Mesodermal cell (in vitro differentiated cells): Measurements from ENCODE around the gene SORCS2.

ENCODE experiments used
- H3K27ac ChIP-seq: 2 replicates; pipeline ENCODE4 v1.7.0; 2013; ENCODE audit warnings: mild to moderate bottlenecking, low read depth, low read length, moderate library complexity; ENCODE audit not compliant: severe bottlenecking
- H3K36me3 ChIP-seq: 2 replicates; pipeline ENCODE4 v1.7.1; 2013; ENCODE audit warnings: mild to moderate bottlenecking, low read length, moderate library complexity; ENCODE audit not compliant: control insufficient read depth, insufficient read depth
- H3K4me1 ChIP-seq: one replicate; pipeline ENCODE4 v1.7.1; 2013; ENCODE audit warnings: mild to moderate bottlenecking, low read length; ENCODE audit not compliant: insufficient read depth, control insufficient read depth, poor library complexity, severe bottlenecking
- H3K4me3 ChIP-seq: 2 replicates; pipeline ENCODE4 v1.7.0; 2013; ENCODE audit warnings: low read length, control low read depth, mild to moderate bottlenecking; ENCODE audit not compliant: insufficient read depth, poor library complexity, severe bottlenecking; ENCODE audit errors: extremely low read depth
- H3K9me3 ChIP-seq: 2 replicates; pipeline ENCODE4 v1.7.1; 2013; ENCODE audit warnings: mild to moderate bottlenecking, low read length, moderate library complexity; ENCODE audit not compliant: control insufficient read depth
- WGBS, 2 experiments: methylation state at CpG; one replicate each; pipeline ENCODE4 v1.1.5; 2013; ENCODE audit warnings: missing lambda C conversion rate in 2 of 2; ENCODE audit not compliant: insufficient coverage in 2 of 2; 5-methylcytosine and 5-hydroxymethylcytosine counted together

SORCS2 gene

DNA sequence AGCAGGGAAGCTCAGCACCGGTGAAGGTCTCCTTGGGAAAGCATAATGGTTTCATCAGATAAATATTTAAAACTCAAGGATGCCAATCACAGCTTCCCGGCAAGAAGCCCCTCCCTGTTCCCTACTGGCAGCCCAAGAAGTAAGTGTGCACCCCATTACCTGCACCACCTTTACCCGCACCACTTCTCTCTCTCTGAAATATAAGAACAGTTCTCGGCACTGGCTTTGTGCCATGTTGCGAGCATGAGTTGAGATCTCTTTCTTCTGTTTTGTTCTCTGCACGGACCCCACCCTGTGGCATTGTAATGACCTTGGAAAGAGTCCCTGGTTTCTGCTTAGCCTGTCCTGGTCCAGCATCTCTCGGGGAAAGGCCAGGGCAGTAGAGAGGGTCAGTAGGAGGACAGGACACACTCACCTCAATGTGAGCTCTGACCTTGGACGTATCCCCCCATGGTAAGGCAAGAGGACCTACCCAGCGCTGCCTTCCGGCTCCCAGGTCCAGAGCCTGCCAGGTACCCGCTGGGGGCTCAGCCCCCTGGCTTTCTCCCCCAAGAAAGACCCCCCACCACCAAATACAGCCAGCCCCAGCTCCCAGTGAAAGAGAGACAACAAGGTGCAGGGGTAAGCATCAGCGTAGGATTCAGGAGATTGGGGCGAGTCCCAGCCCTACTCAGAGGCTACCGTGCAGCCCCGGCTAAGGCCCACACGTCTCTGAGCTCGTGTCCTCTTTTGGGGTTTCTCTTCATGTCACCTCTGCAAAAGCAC lies 161.7 kb downstream of the SORCS2 start:
- H3K4me1 ChIP-seq, result peaks cover 10% of the 10 kb centered on the region
- H3K4me3 ChIP-seq, result no peak overlapping the region
- H3K9me3 ChIP-seq, result no peaks in the 10 kb centered on the region
- H3K36me3 ChIP-seq, result no peaks in the 10 kb centered on the region
- WGBS, 2 experiments, result 91 to 92% methylated on average over 12 to 13 of the region's 17 CpGs
- H3K27ac ChIP-seq, result no peak overlapping the region

- no peak overlapping the region for H3K27ac ChIP-seq
- no peak overlapping the region for H3K4me3 ChIP-seq
- H3K4me1 ChIP-seq, result peaks cover 10% of the 10 kb centered on the region
- 88 to 94% methylated on average over 4 to 5 of the region's 5 CpGs for WGBS, 2 experiments
- no peaks in the 10 kb centered on the region for H3K36me3 ChIP-seq
- no peaks in the 10 kb centered on the region for H3K9me3 ChIP-seq
These were observed 162.6 kb downstream of the SORCS2 start for GRCh38 chr4:7354927-7355326.

GRCh38 chr4:7355795-7356194 lies 163.5 kb downstream of the SORCS2 start:
- Histone ChIP-seq H3K27ac (no peak overlapping the region), H3K4me1 (peaks cover 10% of the 10 kb centered on the region), H3K9me3 (no peaks in the 10 kb centered on the region), H3K4me3 (no peak overlapping the region), H3K36me3 (no peaks in the 10 kb centered on the region)
- 93 to 97% methylated on average over 3 of the region's 3 CpGs for WGBS, 2 experiments

DNA sequence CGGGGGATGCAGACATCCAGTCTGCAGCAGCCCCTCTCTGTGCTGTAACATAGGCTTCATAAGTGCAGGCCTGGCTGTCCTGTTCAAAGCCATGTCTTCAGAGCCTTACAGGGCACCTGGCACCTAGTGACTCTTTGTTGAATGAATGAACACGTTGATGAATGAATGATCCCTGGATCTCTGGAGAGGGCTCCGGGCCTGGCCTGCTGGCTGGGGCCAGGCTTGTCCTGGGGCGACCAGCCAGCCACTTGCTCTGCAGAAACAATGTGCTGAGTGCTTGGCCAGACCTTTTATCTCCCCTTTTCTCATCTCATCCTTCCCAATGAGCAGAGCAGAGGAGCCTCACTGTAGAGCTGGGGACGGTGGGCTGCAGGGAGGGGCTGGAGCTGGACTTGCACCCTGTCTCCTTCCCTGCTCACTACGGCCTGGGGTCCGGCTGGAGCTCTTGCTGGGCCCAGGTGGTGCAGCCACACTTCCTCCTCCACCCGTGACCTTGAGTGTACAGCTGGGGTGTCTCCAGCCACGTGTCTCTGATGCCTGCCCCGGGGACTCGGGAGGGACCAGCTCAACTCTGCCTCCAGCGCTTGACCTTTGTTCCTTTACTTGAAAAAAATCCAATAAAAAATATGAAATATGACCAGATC lies 164.5 kb downstream of the SORCS2 start:
- H3K27ac ChIP-seq, result no peak overlapping the region
- H3K9me3 ChIP-seq, result no peaks in the 10 kb centered on the region
- WGBS, 2 experiments, result 94% methylated on average over 10 to 11 of the region's 12 CpGs
- peaks cover 10% of the 10 kb centered on the region for H3K4me1 ChIP-seq
- H3K4me3 ChIP-seq, result no peak overlapping the region
- no peaks in the 10 kb centered on the region for H3K36me3 ChIP-seq

DNA sequence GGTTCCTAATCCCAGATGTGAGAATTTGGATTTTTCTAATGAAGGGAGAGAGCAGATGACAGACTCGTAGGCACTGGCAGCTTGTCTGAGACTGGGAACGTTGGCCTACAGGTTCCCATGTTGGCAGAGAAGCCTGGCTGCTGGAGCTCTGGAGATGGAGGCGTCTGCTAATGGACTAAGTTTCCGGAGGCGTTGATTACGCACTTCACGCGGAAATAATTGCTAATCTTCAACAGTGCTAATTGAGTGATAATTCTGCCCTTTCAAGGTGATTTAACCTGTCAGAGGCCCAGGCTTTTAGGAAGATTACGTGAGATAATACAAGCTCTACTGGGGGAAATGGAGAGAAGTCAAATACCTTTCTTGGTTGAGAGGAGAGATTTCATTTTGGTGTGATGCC lies 165.0 kb downstream of the SORCS2 start:
- 84 to 88% methylated on average over 9 of the region's 9 CpGs for WGBS, 2 experiments
- Histone ChIP-seq H3K4me3 (no peak overlapping the region), H3K9me3 (no peaks in the 10 kb centered on the region), H3K27ac (no peak overlapping the region), H3K4me1 (peaks cover 10% of the 10 kb centered on the region), H3K36me3 (no peaks in the 10 kb centered on the region)

DNA sequence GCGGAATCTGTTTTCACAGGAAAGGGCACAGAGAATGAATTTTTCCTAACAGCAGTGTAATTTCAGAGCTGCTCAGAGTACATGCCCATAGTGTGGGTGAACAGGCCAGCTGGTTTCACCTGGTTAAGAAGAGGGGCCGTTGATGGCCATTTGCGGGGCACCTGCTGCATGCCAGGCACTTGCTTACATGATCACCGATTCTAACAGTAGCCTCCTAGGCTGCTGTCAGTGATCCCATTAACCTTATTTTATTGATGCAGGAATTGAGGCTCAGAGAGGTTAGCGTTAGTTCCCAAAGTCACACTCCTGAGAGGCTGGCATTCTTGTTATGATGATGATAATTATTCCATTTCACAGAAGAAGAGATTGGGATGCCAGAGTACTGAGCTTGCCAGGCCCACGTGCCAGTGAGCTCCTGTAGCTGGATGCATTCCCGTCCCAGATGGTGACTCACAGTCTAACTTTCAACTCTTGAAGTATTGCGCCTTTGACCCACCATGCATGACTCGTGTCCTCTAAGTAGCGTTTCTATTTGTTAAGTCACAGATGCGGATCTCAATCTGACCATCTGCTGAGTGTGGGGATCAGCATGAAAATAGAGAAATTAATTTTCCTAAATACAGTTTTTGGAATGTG lies 165.9 kb downstream of the SORCS2 start:
- H3K36me3 ChIP-seq, result no peaks in the 10 kb centered on the region
- 69 to 80% methylated on average over 6 to 10 of the region's 11 CpGs for WGBS, 2 experiments
- H3K27ac ChIP-seq, result no peak overlapping the region
- peaks cover 10% of the 10 kb centered on the region for H3K4me1 ChIP-seq
- H3K4me3 ChIP-seq, result no peak overlapping the region
- H3K9me3 ChIP-seq, result no peaks in the 10 kb centered on the region

DNA sequence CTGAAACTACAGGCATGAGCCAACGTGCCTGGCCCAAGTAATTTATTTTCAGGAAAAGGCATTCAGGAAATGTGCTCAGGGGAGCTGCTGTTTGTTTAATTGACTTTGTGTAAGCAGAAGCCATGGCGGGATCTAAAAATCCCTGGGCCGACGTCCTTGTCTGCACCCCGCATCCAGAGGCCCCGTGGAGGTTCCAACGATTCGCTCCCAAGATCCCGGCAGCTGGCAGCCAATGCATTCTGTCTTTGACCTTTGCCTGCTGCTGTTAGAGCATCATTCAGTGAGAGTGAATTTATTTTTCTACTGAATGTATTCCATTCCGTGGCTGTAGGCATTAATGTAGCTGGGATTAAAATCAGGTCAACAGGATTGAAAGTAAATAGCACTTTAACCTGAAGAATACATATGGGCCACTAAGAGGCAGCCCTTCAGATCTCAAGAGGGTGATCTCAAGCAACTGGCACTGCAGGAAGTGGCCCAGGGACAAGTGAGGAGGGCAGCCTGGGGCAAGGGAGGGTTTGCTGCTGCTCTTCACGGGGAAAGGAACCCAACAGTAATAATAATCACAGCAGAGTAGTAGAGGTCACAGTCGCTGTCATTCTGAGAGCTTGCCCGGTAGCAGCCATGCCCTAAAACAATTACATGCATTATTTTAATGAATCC lies 167.2 kb downstream of the SORCS2 start:
- no peak overlapping the region for H3K4me3 ChIP-seq
- no peak overlapping the region for H3K27ac ChIP-seq
- H3K4me1 ChIP-seq, result peaks cover 10% of the 10 kb centered on the region
- 86 to 87% methylated on average over 9 to 10 of the region's 13 CpGs for WGBS, 2 experiments
- H3K36me3 ChIP-seq, result no peaks in the 10 kb centered on the region
- H3K9me3 ChIP-seq, result no peaks in the 10 kb centered on the region

DNA sequence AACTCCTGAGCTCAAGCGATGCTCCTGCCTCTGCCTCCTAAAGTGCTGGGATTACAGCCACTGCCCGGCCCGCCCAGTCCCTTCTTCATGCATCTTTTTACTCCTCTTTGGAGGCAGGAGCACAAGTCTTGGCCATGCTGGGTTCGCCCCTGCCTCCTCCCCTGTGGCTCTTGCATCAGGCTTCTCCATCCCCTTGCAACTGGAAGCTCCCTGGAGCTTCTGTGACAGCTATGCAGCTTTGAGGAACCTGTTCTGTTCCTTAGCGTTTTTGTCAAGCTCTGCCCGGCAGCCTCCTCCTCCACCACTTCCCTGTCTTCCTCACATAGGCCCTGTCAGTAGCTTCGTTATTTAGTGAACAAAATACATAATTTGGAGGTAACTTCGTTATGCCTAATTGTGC lies 168.5 kb downstream of the SORCS2 start:
- Histone ChIP-seq H3K9me3 (no peaks in the 10 kb centered on the region), H3K27ac (no peak overlapping the region), H3K4me3 (no peak overlapping the region), H3K36me3 (no peaks in the 10 kb centered on the region), H3K4me1 (peaks cover 10% of the 10 kb centered on the region)
- WGBS, 2 experiments, result 81 to 87% methylated on average over 7 to 8 of the region's 8 CpGs

GRCh38 chr4:7361280-7361895 lies 169.1 kb downstream of the SORCS2 start:
- H3K4me1 ChIP-seq, result peaks cover 10% of the 10 kb centered on the region
- H3K9me3 ChIP-seq, result no peaks in the 10 kb centered on the region
- H3K36me3 ChIP-seq, result no peaks in the 10 kb centered on the region
- no peak overlapping the region for H3K27ac ChIP-seq
- no peak overlapping the region for H3K4me3 ChIP-seq
- 77% methylated on average over 9 to 14 of the region's 14 CpGs for whole genome bisulfite sequencing, 2 experiments

GRCh38 chr4:7362341-7362740 lies 170.0 kb downstream of the SORCS2 start:
- 81 to 94% methylated on average over 2 of the region's 2 CpGs for WGBS, 2 experiments
- H3K4me3 ChIP-seq, result no peak overlapping the region
- H3K36me3 ChIP-seq, result no peaks in the 10 kb centered on the region

More at GRCh38 chr4:7362341-7362740, 170.0 kb downstream of the SORCS2 start:
- Histone ChIP-seq H3K27ac (no peak overlapping the region), H3K4me1 (peaks cover 10% of the 10 kb centered on the region), H3K9me3 (no peaks in the 10 kb centered on the region)
